SK-N-SH (cell line): Measurements from ENCODE around the gene ZSCAN10. TPM values are rescaled to one million over a fixed set of nuclear protein-coding genes. Genes with fewer than 3 reads are reported as not detected.
"Not testable (repeated sequence)": the region's sequence is repeated elsewhere in the genome, so short reads cannot be mapped to it uniquely, and the experiment has no call there.

Experiments used
- CTCF ChIA-PET: fragments of 300-600, 350-600 bp; formaldehyde crosslinking; extraction: SDS; loops from one replicate; lab custom pipeline; 2021; lab: Yijun Ruan, JAX
- POLR2A ChIA-PET: fragments of 350-600 bp; sonication (Branson Sonifier 250); formaldehyde crosslinking; extraction: SDS; loops from one replicate; lab custom pipeline; 2020; ENCODE audit warnings: antibody characterized with exemption, inconsistent platforms; lab: Yijun Ruan, JAX
- DNase-seq: peaks from one replicate; pipeline ENCODE4 v3.0.0; 2012
- H2AFZ ChIP-seq: fragments of 200-600 bp; sonication (generic); 2 replicates; pipeline ENCODE4 v1.8.1; 2016; ENCODE audit warnings: antibody characterized with exemption, mild to moderate bottlenecking, low read depth
- H3F3A ChIP-seq: fragments of 200-600 bp; sonication (generic); replicated peaks from 2 replicates; pipeline ENCODE3; 2016; ENCODE audit warnings: antibody characterized with exemption, mild to moderate bottlenecking; ENCODE audit not compliant: insufficient read depth
- H3K27ac ChIP-seq, 2 experiments: fragments of 200-500 bp in 1 of 2; fragments of 200-600 bp in 1 of 2; sonication (Bioruptor generic) in 1 of 2; sonication (generic), shearing (Covaris generic) in 1 of 2; 2 replicates each; pipeline versions ENCODE4 v1.5.1 to v1.6.1; 2014 to 2016; ENCODE audit warnings: low read depth in 2 of 2, inconsistent platforms in 1 of 2, low read length in 1 of 2, mild to moderate bottlenecking in 1 of 2, mixed read lengths in 1 of 2
- H3K27me3 ChIP-seq: fragments of 200-600 bp; sonication (generic), shearing (Covaris generic); 2 replicates; pipeline ENCODE4 v1.6.1; 2016; ENCODE audit warnings: mixed run types; ENCODE audit not compliant: insufficient read depth
- H3K36me3 ChIP-seq, 2 experiments: fragments of 200-500 bp in 1 of 2; fragments of 200-600 bp in 1 of 2; sonication (Bioruptor generic) in 1 of 2; sonication (generic) in 1 of 2; replicated peaks in 1 of 2; 2 replicates each; pipeline versions ENCODE3 to v1.5.1; 2014 to 2016; ENCODE audit warnings: low read length in 1 of 2, mild to moderate bottlenecking in 1 of 2; ENCODE audit not compliant: insufficient read depth in 2 of 2, control insufficient read depth in 1 of 2
- H3K4me1 ChIP-seq, 2 experiments: fragments of 200-500 bp in 1 of 2; fragments of 200-600 bp in 1 of 2; sonication (Bioruptor generic) in 1 of 2; sonication (generic), shearing (Covaris generic) in 1 of 2; 2 replicates each; pipeline versions ENCODE4 v1.5.1 to v1.6.1; 2014 to 2016; ENCODE audit warnings: low read depth in 1 of 2, low read length in 1 of 2, mixed run types in 1 of 2; ENCODE audit not compliant: insufficient read depth in 2 of 2, control insufficient read depth in 1 of 2
- H3K4me2 ChIP-seq: fragments of 200-600 bp; sonication (generic), shearing (Covaris generic); 2 replicates; pipeline ENCODE4 v1.6.1; 2017; ENCODE audit warnings: mixed run types
- H3K4me3 ChIP-seq, 2 experiments: fragments of 200-500 bp in 1 of 2; fragments of 200-600 bp in 1 of 2; sonication (Bioruptor generic) in 1 of 2; sonication (generic), shearing (Covaris generic) in 1 of 2; 2 replicates each; pipeline versions ENCODE4 v1.5.1 to v1.8.1; 2014 to 2016; ENCODE audit warnings: low read depth in 2 of 2, inconsistent platforms in 1 of 2, low read length in 1 of 2, mild to moderate bottlenecking in 1 of 2, mixed read lengths in 1 of 2, moderate library complexity in 1 of 2
- H3K79me2 ChIP-seq: fragments of 200-600 bp; sonication (generic); 2 replicates; pipeline ENCODE4 v1.8.1; 2017; ENCODE audit warnings: mild to moderate bottlenecking; ENCODE audit not compliant: insufficient read depth
- H3K9ac ChIP-seq: fragments of 200-600 bp; sonication (generic); 2 replicates; pipeline ENCODE4 v1.6.1; 2017; ENCODE audit warnings: mixed run types
- H3K9me2 ChIP-seq: fragments of 200-600 bp; sonication (generic); 2 replicates; pipeline ENCODE4 v1.6.1; 2017; ENCODE audit warnings: mixed run types
- H3K9me3 ChIP-seq: fragments of 200-600 bp; sonication (generic); 2 replicates; pipeline ENCODE4 v1.6.1; 2017; ENCODE audit warnings: mixed run types, mild to moderate bottlenecking, moderate library complexity
- H4K20me1 ChIP-seq: fragments of 200-600 bp; sonication (generic); 2 replicates; pipeline ENCODE4 v1.6.1; 2017; ENCODE audit warnings: mild to moderate bottlenecking, mixed run types; ENCODE audit not compliant: insufficient read depth
- ELF1 ChIP-seq: IDR thresholded peaks from 2 replicates; pipeline ENCODE4 v1.4.0; 2012
- EZH2phosphoT487 ChIP-seq: fragments of 200-600 bp; sonication (generic); IDR thresholded peaks from 2 replicates; pipeline ENCODE4 v1.6.1; 2017; ENCODE audit warnings: low read depth, mixed run types, mild to moderate bottlenecking, antibody characterized with exemption, moderate library complexity, borderline replicate concordance
- FOSL2 ChIP-seq: IDR thresholded peaks from 2 replicates; pipeline ENCODE4 v1.4.0; 2012; ENCODE audit warnings: low read depth, mild to moderate bottlenecking, moderate library complexity, borderline replicate concordance
- GABPA ChIP-seq: IDR thresholded peaks from 2 replicates; pipeline ENCODE4 v1.4.0; 2012; ENCODE audit warnings: low read depth, mild to moderate bottlenecking
- GATA2 ChIP-seq: sonication (generic); formaldehyde crosslinking; IDR thresholded peaks from 2 replicates; pipeline ENCODE4 v1.5.0; 2020; ENCODE audit warnings: mild to moderate bottlenecking, missing genetic modification reagents
- JUND ChIP-seq: IDR thresholded peaks from 2 replicates; pipeline ENCODE4 v1.4.0; 2012
- POLR2AphosphoS5 ChIP-seq: IDR thresholded peaks from 2 replicates; pipeline ENCODE4 v1.6.1; 2012; ENCODE audit warnings: low read depth, low read length
- RCOR1 ChIP-seq: fragments of 150-350 bp; IDR thresholded peaks from 2 replicates; pipeline ENCODE4 v1.6.1; 2017; ENCODE audit warnings: antibody characterized with exemption, low read length
- RFX5 ChIP-seq: IDR thresholded peaks from 2 replicates; pipeline ENCODE4 v1.6.1; 2012; ENCODE audit warnings: mild to moderate bottlenecking, improper control_type of control experiment, low read length
- RXRA ChIP-seq: IDR thresholded peaks from 2 replicates; pipeline ENCODE4 v1.4.0; 2012; ENCODE audit warnings: low read depth, mild to moderate bottlenecking, borderline replicate concordance
- SMC3 ChIP-seq: IDR thresholded peaks from 2 replicates; pipeline ENCODE4 v1.6.1; 2012; ENCODE audit warnings: low read depth, low read length, improper control_type of control experiment
- TAF1 ChIP-seq: IDR thresholded peaks from 2 replicates; pipeline ENCODE4 v1.6.1; 2012; ENCODE audit warnings: low read depth, mild to moderate bottlenecking, low read length, moderate library complexity, borderline replicate concordance
- TCF12 ChIP-seq: IDR thresholded peaks from 2 replicates; pipeline ENCODE4 v1.4.0; 2012
- TEAD4 ChIP-seq: IDR thresholded peaks from 2 replicates; pipeline ENCODE4 v1.4.0; 2012; ENCODE audit warnings: mild to moderate bottlenecking, borderline replicate concordance; ENCODE audit not compliant: insufficient read depth
- YY1 ChIP-seq: IDR thresholded peaks from 2 replicates; pipeline ENCODE4 v1.4.0; 2012; ENCODE audit warnings: low read depth, mild to moderate bottlenecking
- WGBS: methylation state at CpG from one replicate; pipeline ENCODE4 v1.1.6; 2017; ENCODE audit warnings: low lambda C conversion rate; 5-methylcytosine and 5-hydroxymethylcytosine counted together
- polyA plus RNA-seq, 3 experiments: library from polyadenylated mRNA; depleted of rRNA; stranded (reverse); fragments of >200 nt; gene quantifications; 2 replicates each; pipeline ENCODE4 v1.2.3, GENCODE V29; 2012
- TF ChIP-seq, protein P1 (sequence below): IDR thresholded peaks from 2 replicates; pipeline ENCODE4 v1.4.0; 2012; ENCODE audit warnings: low read depth
- TF ChIP-seq, protein P2 (sequence below): fragments of 150-350 bp; IDR thresholded peaks from 2 replicates; pipeline ENCODE4 v1.6.1; 2017; ENCODE audit warnings: antibody characterized with exemption, low read length, low read depth, borderline replicate concordance
- TF ChIP-seq, protein P3 (sequence below): IDR thresholded peaks from 2 replicates; pipeline ENCODE4; 2012
- TF ChIP-seq, protein P4 (sequence below): IDR thresholded peaks from 2 replicates; pipeline ENCODE4 v1.6.1; 2012; ENCODE audit warnings: mild to moderate bottlenecking, low read depth, low read length, moderate library complexity
- TF ChIP-seq, protein P5 (sequence below): IDR thresholded peaks from 2 replicates; pipeline ENCODE4 v1.4.0; 2012; ENCODE audit warnings: low read depth, borderline replicate concordance

The ZSCAN10 gene
- polyA plus RNA-seq, 1 of the 3 experiments (the other 2 are of a cell fraction), result 0.05 TPM

DNA sequence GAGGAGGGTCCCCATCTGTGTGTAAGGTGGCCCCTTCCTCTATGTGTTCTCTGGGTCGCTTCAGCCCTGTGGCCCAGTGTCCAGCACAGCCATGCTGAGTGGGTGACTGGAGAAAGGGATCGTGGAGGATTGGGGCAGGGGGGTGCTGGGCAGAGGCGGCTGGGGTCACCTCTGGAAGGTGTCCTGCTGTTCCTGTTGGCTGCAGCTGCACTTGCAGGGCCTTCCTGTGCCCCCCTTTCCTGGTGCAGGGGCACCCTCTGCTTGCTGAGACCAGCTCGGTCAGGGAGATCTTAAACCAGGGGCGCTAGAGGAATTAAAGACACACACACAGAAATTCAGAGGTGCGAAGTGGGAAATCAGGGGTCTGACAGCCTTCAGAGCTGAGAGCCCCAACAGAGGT, 22.5 kb downstream of the ZSCAN10 start (continued):
- no peak for TF ChIP-seq TEAD4
- TF ChIP-seq RFX5, result no peak
- TF ChIP-seq RCOR1, result no peak
- no peak for TF ChIP-seq POLR2AphosphoS5
- TF ChIP-seq, all 33 proteins: peak for 0

DNA sequence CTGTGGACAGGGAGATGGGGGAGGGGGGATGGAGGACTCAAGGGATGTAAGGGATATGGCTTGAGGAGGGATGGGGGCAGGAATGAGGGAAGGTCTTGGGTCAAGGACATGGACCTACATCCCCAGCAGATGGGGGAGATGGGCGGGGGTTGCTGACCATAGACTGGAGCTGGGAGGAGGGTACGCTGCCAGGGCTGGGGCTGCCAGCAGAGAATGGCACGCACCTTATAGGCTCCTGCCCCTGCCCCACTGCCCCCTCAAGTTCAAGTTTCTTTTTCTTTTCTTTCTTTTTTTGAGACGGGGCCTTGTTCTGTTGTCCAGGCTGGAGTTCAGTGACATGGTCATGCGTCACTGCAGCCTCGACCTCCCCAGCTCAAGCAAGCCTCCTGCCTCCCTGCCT, 23.1 kb downstream of the ZSCAN10 start:
- H3K36me3 ChIP-seq, H3K79me2 ChIP-seq, H3K9me2 ChIP-seq, H3K4me1 ChIP-seq, H3K27ac ChIP-seq, H3K9me3 ChIP-seq, H3K4me2 ChIP-seq, DNase-seq, H2AFZ ChIP-seq, H3K9ac ChIP-seq, POLR2A ChIA-PET, H3F3A ChIP-seq, H4K20me1 ChIP-seq, H3K4me3 ChIP-seq: not testable (repeated sequence)
- CTCF ChIA-PET, result interaction anchor here (1.2 to 2.1 kb wide), 3 partner anchors 12 to 53 kb away, joined by 3 to 11 read pairs (median 5); no protein-coding TSS in a partner anchor
- WGBS, result 59% methylated on average over 6 of the region's 6 CpGs
- H3K27me3 ChIP-seq, result peaks cover 56% of the 10 kb centered on the region

DNA sequence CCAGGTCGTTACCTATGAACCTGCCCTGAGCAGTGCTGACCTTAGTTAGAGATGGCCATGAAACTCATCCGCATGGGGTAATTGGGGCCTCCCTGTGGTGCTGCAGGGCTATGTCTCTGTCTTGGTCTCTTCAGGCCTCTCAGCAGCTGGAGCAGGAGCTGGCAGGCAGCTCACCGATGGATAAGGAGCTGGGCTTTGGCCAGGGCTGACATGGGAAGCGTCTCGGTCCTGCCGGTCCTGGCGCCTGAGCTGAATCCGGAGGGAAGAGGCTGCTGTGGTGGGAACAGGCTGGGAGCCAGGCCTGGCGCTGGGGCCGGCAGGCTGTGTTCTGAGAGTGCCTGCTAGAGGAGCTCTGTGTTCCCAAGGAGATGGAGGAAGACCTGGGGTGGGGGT, 23.6 kb downstream of the ZSCAN10 start:
- Histone ChIP-seq H3K27ac (no peak overlapping the region), H3K36me3 (no peaks in the 10 kb centered on the region), H3K27me3 (peaks cover 52% of the 10 kb centered on the region), H3K4me1 (no peaks in the 10 kb centered on the region), H3F3A (no peaks in the 10 kb centered on the region), H2AFZ (no peak overlapping the region), H3K9me3 (no peaks in the 10 kb centered on the region), H4K20me1 (no peaks in the 10 kb centered on the region), H3K9me2 (no peaks in the 10 kb centered on the region), H3K9ac (no peak overlapping the region), H3K4me2 (no peak overlapping the region), H3K79me2 (no peaks in the 10 kb centered on the region), H3K4me3 (no peak overlapping the region)
- CTCF ChIA-PET, result interaction anchor here (1.0 to 2.1 kb wide), 4 partner anchors 13 to 54 kb away, joined by 3 to 11 read pairs (median 4); no protein-coding TSS in a partner anchor
- no peak for DNase-seq
- POLR2A ChIA-PET, result no interaction called here
- 62% methylated on average over 9 of the region's 10 CpGs for WGBS
- no peak for TF ChIP-seq GATA2 (CRISPR knock-in tag)
- TF ChIP-seq SMC3, result no peak
- no peak for TF ChIP-seq GABPA
- TF ChIP-seq ELF1, result no peak
- no peak for TF ChIP-seq RCOR1
- TF ChIP-seq YY1, result no peak
- TF ChIP-seq TCF12, result no peak
- no peak for TF ChIP-seq RXRA
- TF ChIP-seq, protein P1, sequence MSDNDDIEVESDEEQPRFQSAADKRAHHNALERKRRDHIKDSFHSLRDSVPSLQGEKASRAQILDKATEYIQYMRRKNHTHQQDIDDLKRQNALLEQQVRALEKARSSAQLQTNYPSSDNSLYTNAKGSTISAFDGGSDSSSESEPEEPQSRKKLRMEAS, result no peak
- TF ChIP-seq, protein P2, sequence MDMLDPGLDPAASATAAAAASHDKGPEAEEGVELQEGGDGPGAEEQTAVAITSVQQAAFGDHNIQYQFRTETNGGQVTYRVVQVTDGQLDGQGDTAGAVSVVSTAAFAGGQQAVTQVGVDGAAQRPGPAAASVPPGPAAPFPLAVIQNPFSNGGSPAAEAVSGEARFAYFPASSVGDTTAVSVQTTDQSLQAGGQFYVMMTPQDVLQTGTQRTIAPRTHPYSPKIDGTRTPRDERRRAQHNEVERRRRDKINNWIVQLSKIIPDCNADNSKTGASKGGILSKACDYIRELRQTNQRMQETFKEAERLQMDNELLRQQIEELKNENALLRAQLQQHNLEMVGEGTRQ, result no peak
- TF ChIP-seq, protein P3, sequence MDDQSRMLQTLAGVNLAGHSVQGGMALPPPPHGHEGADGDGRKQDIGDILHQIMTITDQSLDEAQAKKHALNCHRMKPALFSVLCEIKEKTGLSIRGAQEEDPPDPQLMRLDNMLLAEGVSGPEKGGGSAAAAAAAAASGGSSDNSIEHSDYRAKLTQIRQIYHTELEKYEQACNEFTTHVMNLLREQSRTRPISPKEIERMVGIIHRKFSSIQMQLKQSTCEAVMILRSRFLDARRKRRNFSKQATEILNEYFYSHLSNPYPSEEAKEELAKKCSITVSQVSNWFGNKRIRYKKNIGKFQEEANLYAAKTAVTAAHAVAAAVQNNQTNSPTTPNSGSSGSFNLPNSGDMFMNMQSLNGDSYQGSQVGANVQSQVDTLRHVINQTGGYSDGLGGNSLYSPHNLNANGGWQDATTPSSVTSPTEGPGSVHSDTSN, result no peak
- TF ChIP-seq JUND, result no peak
- TF ChIP-seq, protein P4, sequence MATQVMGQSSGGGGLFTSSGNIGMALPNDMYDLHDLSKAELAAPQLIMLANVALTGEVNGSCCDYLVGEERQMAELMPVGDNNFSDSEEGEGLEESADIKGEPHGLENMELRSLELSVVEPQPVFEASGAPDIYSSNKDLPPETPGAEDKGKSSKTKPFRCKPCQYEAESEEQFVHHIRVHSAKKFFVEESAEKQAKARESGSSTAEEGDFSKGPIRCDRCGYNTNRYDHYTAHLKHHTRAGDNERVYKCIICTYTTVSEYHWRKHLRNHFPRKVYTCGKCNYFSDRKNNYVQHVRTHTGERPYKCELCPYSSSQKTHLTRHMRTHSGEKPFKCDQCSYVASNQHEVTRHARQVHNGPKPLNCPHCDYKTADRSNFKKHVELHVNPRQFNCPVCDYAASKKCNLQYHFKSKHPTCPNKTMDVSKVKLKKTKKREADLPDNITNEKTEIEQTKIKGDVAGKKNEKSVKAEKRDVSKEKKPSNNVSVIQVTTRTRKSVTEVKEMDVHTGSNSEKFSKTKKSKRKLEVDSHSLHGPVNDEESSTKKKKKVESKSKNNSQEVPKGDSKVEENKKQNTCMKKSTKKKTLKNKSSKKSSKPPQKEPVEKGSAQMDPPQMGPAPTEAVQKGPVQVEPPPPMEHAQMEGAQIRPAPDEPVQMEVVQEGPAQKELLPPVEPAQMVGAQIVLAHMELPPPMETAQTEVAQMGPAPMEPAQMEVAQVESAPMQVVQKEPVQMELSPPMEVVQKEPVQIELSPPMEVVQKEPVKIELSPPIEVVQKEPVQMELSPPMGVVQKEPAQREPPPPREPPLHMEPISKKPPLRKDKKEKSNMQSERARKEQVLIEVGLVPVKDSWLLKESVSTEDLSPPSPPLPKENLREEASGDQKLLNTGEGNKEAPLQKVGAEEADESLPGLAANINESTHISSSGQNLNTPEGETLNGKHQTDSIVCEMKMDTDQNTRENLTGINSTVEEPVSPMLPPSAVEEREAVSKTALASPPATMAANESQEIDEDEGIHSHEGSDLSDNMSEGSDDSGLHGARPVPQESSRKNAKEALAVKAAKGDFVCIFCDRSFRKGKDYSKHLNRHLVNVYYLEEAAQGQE, result no peak
- TF ChIP-seq TAF1, result no peak
- TF ChIP-seq FOSL2, result no peak
- TF ChIP-seq EZH2phosphoT487, result no peak
- TF ChIP-seq, protein P5, sequence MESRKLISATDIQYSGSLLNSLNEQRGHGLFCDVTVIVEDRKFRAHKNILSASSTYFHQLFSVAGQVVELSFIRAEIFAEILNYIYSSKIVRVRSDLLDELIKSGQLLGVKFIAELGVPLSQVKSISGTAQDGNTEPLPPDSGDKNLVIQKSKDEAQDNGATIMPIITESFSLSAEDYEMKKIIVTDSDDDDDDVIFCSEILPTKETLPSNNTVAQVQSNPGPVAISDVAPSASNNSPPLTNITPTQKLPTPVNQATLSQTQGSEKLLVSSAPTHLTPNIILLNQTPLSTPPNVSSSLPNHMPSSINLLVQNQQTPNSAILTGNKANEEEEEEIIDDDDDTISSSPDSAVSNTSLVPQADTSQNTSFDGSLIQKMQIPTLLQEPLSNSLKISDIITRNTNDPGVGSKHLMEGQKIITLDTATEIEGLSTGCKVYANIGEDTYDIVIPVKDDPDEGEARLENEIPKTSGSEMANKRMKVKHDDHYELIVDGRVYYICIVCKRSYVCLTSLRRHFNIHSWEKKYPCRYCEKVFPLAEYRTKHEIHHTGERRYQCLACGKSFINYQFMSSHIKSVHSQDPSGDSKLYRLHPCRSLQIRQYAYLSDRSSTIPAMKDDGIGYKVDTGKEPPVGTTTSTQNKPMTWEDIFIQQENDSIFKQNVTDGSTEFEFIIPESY, result no peak
